ENCODE data around the gene MSH2. TPM values are rescaled to one million over a fixed set of nuclear protein-coding genes. Genes with fewer than 3 reads are reported as not detected.

Gene MSH2
- total and polyA plus RNA-seq, 2 of the 13 experiments (the other 11 are each of a cell fraction or from before 2014, with no cell fraction given) = 19.9 to 76.3 TPM

DNA sequence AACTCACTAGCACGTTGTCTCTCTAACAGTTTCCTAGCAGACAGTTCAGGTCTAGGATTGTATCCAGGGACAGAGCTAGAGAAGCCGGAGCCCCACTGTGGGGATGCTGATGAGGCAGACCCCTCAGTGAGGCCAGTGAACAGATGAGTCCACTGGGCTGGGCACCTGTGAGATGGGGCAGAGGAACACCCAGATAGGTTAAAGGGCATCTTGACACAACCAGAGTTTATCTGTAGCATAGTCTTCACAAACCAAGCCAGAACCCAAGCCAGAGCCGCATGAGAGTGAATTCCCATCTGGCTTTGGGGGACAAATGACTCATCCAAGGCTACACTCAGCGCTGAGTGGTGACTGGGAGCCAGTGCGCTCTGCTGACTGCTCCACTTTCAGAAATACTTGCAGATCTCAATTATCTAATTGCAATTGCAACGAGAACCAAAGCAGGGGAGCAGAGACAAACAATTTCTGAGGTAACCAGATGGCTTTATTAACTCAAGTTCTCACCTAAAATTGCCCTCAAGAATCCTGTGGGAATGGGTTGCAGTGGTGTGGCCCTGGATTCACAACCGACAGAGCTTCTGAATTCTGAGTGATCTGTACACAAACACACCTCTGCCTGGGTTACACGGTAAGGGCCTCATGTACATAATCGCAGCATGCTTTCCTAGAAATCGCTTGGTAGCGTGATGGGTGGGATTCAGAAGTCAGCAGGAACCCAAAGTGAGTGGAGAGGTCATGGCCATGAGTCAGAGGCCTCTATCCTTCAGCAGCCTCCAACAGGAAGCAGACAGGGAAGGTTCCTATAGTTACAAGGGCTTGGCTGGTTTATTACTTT lies 48.7 kb upstream of the MSH2 start (continued):
- TF ChIP-seq, protein P1, sequence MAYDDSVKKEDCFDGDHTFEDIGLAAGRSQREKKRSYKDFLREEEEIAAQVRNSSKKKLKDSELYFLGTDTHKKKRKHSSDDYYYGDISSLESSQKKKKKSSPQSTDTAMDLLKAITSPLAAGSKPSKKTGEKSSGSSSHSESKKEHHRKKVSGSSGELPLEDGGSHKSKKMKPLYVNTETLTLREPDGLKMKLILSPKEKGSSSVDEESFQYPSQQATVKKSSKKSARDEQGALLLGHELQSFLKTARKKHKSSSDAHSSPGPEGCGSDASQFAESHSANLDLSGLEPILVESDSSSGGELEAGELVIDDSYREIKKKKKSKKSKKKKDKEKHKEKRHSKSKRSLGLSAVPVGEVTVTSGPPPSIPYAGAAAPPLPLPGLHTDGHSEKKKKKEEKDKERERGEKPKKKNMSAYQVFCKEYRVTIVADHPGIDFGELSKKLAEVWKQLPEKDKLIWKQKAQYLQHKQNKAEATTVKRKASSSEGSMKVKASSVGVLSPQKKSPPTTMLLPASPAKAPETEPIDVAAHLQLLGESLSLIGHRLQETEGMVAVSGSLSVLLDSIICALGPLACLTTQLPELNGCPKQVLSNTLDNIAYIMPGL (CRISPR knock-in tag; IDR thresholded peaks at IDR 0.05; ENCODE audit: borderline replicate concordance in 1 of 2, low read depth in 1 of 2) = no peak
- no peak for TF ChIP-seq DPF2 (CRISPR knock-in tag; IDR thresholded peaks at IDR 0.05; ENCODE audit: borderline replicate concordance, low read depth)
- TF ChIP-seq, protein P2, sequence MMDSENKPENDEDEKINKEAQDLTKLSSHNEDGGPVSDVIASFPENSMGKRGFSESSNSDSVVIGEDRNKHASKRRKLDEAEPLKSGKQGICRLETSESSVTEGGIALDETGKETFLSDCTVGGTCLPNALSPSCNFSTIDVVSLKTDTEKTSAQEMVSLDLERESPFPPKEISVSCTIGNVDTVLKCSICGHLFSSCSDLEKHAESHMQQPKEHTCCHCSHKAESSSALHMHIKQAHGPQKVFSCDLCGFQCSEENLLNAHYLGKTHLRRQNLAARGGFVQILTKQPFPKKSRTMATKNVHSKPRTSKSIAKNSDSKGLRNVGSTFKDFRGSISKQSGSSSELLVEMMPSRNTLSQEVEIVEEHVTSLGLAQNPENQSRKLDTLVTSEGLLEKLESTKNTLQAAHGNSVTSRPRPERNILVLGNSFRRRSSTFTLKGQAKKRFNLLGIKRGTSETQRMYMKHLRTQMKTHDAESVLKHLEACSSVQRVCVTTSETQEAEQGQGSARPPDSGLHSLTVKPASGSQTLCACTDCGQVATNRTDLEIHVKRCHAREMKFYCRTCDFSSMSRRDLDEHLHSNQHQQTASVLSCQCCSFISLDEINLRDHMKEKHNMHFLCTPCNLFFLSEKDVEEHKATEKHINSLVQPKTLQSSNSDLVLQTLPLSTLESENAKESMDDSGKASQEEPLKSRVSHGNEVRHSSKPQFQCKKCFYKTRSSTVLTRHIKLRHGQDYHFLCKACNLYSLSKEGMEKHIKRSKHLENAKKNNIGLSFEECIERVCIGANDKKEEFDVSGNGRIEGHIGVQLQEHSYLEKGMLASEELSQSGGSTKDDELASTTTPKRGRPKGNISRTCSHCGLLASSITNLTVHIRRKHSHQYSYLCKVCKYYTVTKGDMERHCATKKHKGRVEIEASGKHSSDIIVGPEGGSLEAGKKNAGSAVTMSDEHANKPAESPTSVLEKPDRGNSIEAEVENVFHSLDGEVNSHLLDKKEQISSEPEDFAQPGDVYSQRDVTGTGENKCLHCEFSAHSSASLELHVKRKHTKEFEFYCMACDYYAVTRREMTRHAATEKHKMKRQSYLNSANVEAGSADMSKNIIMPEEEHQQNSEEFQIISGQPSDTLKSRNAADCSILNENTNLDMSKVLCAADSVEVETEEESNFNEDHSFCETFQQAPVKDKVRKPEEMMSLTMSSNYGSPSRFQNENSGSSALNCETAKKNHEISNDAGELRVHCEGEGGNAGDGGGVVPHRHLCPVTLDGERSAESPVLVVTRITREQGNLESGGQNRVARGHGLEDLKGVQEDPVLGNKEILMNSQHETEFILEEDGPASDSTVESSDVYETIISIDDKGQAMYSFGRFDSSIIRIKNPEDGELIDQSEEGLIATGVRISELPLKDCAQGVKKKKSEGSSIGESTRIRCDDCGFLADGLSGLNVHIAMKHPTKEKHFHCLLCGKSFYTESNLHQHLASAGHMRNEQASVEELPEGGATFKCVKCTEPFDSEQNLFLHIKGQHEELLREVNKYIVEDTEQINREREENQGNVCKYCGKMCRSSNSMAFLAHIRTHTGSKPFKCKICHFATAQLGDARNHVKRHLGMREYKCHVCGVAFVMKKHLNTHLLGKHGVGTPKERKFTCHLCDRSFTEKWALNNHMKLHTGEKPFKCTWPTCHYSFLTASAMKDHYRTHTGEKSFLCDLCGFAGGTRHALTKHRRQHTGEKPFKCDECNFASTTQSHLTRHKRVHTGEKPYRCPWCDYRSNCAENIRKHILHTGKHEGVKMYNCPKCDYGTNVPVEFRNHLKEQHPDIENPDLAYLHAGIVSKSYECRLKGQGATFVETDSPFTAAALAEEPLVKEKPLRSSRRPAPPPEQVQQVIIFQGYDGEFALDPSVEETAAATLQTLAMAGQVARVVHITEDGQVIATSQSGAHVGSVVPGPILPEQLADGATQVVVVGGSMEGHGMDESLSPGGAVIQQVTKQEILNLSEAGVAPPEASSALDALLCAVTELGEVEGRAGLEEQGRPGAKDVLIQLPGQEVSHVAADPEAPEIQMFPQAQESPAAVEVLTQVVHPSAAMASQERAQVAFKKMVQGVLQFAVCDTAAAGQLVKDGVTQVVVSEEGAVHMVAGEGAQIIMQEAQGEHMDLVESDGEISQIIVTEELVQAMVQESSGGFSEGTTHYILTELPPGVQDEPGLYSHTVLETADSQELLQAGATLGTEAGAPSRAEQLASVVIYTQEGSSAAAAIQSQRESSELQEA (CRISPR knock-in tag; IDR thresholded peaks at IDR 0.05; ENCODE audit: not compliant biosample characterization) = no peak
- peak; percentile 85 for TF ChIP-seq ELF3 (CRISPR knock-in tag; IDR thresholded peaks at IDR 0.05)
- TF ChIP-seq ZNF557 (CRISPR knock-in tag; IDR thresholded peaks at IDR 0.05) = no peak
- TF ChIP-seq KLF11 (CRISPR knock-in tag; IDR thresholded peaks at IDR 0.05) = no peak
- TF ChIP-seq, protein P3, sequence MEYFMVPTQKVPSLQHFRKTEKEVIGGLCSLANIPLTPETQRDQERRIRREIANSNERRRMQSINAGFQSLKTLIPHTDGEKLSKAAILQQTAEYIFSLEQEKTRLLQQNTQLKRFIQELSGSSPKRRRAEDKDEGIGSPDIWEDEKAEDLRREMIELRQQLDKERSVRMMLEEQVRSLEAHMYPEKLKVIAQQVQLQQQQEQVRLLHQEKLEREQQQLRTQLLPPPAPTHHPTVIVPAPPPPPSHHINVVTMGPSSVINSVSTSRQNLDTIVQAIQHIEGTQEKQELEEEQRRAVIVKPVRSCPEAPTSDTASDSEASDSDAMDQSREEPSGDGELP (IDR thresholded peaks at IDR 0.05; ENCODE audit: borderline replicate concordance, low read depth) = no peak
- no peak for TF ChIP-seq CCDC6 (CRISPR knock-in tag; IDR thresholded peaks at IDR 0.05)
- TF ChIP-seq, protein P4, sequence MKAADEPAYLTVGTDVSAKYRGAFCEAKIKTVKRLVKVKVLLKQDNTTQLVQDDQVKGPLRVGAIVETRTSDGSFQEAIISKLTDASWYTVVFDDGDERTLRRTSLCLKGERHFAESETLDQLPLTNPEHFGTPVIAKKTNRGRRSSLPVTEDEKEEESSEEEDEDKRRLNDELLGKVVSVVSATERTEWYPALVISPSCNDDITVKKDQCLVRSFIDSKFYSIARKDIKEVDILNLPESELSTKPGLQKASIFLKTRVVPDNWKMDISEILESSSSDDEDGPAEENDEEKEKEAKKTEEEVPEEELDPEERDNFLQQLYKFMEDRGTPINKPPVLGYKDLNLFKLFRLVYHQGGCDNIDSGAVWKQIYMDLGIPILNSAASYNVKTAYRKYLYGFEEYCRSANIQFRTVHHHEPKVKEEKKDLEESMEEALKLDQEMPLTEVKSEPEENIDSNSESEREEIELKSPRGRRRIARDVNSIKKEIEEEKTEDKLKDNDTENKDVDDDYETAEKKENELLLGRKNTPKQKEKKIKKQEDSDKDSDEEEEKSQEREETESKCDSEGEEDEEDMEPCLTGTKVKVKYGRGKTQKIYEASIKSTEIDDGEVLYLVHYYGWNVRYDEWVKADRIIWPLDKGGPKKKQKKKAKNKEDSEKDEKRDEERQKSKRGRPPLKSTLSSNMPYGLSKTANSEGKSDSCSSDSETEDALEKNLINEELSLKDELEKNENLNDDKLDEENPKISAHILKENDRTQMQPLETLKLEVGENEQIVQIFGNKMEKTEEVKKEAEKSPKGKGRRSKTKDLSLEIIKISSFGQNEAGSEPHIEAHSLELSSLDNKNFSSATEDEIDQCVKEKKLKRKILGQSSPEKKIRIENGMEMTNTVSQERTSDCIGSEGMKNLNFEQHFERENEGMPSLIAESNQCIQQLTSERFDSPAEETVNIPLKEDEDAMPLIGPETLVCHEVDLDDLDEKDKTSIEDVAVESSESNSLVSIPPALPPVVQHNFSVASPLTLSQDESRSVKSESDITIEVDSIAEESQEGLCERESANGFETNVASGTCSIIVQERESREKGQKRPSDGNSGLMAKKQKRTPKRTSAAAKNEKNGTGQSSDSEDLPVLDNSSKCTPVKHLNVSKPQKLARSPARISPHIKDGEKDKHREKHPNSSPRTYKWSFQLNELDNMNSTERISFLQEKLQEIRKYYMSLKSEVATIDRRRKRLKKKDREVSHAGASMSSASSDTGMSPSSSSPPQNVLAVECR (CRISPR knock-in tag; IDR thresholded peaks at IDR 0.05; ENCODE audit: borderline replicate concordance) = peak; percentile 33; the same call in 1 of the 2 replicates
- no peak for TF ChIP-seq ZNF253 (CRISPR knock-in tag; IDR thresholded peaks at IDR 0.05; ENCODE audit: borderline replicate concordance)
- no peak for TF ChIP-seq GTF3A (CRISPR knock-in tag; conservative IDR thresholded peaks at IDR 0.05)
- TF ChIP-seq ISL2 (CRISPR knock-in tag; IDR thresholded peaks at IDR 0.05) = no peak
